ENCODE data around the gene AGAP2.
A peak's percentile ranks its signal among the peaks of the same experiment; 100 is the strongest.

The AGAP2 gene

GRCh38 chr12:57738661-57739237, at the start of gene AGAP2:
Gene AGAP2 (minus strand): TSS chr12:57738742. CDS start chr12:57738246, 496 bp downstream.
- ChIA-PET POLR2A (no interaction called here), CTCF (no interaction called here)
- no peak for DNase-seq (ENCODE audit: extremely low spot score)
- TF ChIP-seq CTCF (IDR thresholded peaks at IDR 0.05; ENCODE audit: control extremely low read depth, extremely low read depth, low read depth, missing control alignments) = no peak

- POLR2A ChIA-PET = no interaction called here
- no peak for TF ChIP-seq CTCF (IDR thresholded peaks at IDR 0.05; ENCODE audit: control extremely low read depth, extremely low read depth, low read depth, missing control alignments)
- no peak for DNase-seq (ENCODE audit: extremely low spot score)
- CTCF ChIA-PET = interaction anchor here (0.9 to 11.8 kb wide), 9 partner anchors 10 to 144 kb away, joined by 3 to 85 read pairs (median 11); partner anchors contain the start of genes EEF1AKMT3 and METTL1
Observed at GRCh38 chr12:57783861-57784260, 45.3 kb upstream of the AGAP2 start.

GRCh38 chr12:57783466-57783801, 44.9 kb upstream of the AGAP2 start:
- no peak for DNase-seq (ENCODE audit: extremely low spot score)
- ChIA-PET CTCF (interaction anchor here (0.8 to 11.8 kb wide), 23 partner anchors 10 to 328 kb away, joined by 3 to 85 read pairs (median 6); partner anchors contain the start of genes ATP23, CYP27B1, EEF1AKMT3 and METTL1), POLR2A (no interaction called here)
- TF ChIP-seq CTCF (IDR thresholded peaks at IDR 0.05; ENCODE audit: control extremely low read depth, extremely low read depth, low read depth, missing control alignments) = no peak

- ChIA-PET CTCF (interaction anchor here (0.6 to 11.8 kb wide), 27 partner anchors 9 to 327 kb away, joined by 3 to 85 read pairs (median 5); partner anchors contain the start of genes ATP23, CYP27B1, EEF1AKMT3 and METTL1), POLR2A (interaction anchor here (1.0 kb wide), 1 partner anchor 11 kb away, joined by 3 read pairs; the partner anchor contains the start of genes EEF1AKMT3 and METTL1)
- TF ChIP-seq CTCF (IDR thresholded peaks at IDR 0.05; ENCODE audit: control extremely low read depth, extremely low read depth, low read depth, missing control alignments) = peak; percentile 94
- peak; percentile 90 for DNase-seq (ENCODE audit: extremely low spot score)
Observed at GRCh38 chr12:57782608-57783465, 44.3 kb upstream of the AGAP2 start, which contains the start of gene TSFM. Gene TSFM (plus strand): TSS chr12:57782787. CDS start chr12:57782802, 15 bp downstream.

- DNase-seq (ENCODE audit: extremely low spot score) = no peak
- POLR2A ChIA-PET = interaction anchor here (1.0 kb wide), 1 partner anchor 10 kb away, joined by 3 read pairs; the partner anchor contains the start of genes EEF1AKMT3 and METTL1
- CTCF ChIA-PET = interaction anchor here (1.2 to 11.8 kb wide), 12 partner anchors 9 to 123 kb away, joined by 3 to 85 read pairs (median 10); partner anchors contain the start of genes EEF1AKMT3 and METTL1
- no peak for TF ChIP-seq CTCF (IDR thresholded peaks at IDR 0.05; ENCODE audit: control extremely low read depth, extremely low read depth, low read depth, missing control alignments)
Observed at GRCh38 chr12:57782243-57782607, 43.7 kb upstream of the AGAP2 start.

GRCh38 chr12:57781801-57782200, 43.3 kb upstream of the AGAP2 start:
- POLR2A ChIA-PET = interaction anchor here (0.5 kb wide), 1 partner anchor 165 kb away, joined by 7 read pairs; no protein-coding TSS in a partner anchor
- no peak for DNase-seq (ENCODE audit: extremely low spot score)

More at GRCh38 chr12:57781801-57782200, 43.3 kb upstream of the AGAP2 start:
- CTCF ChIA-PET = interaction anchor here (1.0 to 11.8 kb wide), 9 partner anchors 8 to 124 kb away, joined by 4 to 85 read pairs (median 12); partner anchors contain the start of genes EEF1AKMT3 and METTL1
- no peak for TF ChIP-seq CTCF (IDR thresholded peaks at IDR 0.05; ENCODE audit: control extremely low read depth, extremely low read depth, low read depth, missing control alignments)
